Prostate gland (tissue), 2 donors: ENCODE measurements around the gene CCDC34.

Experiments
- CTCF ChIP-seq, 4 experiments: fragments of 200-600 bp in 2 of 4; fragments of 450-650 bp in 2 of 4; sonication (generic) in 2 of 4; IDR thresholded peaks; 1 replicate in 3 of 4; 2 replicates in 1 of 4; pipeline ENCODE4 v1.5.1; 2016 to 2019; ENCODE audit warnings: antibody characterized with exemption in 4 of 4, mild to moderate bottlenecking in 2 of 4, moderate library complexity in 2 of 4
- POLR2A ChIP-seq: fragments of 450-650 bp; IDR thresholded peaks from one replicate; pipeline ENCODE4 v1.6.1; 2016; ENCODE audit warnings: antibody characterized with exemption, mild to moderate bottlenecking

- TF ChIP-seq POLR2A (no peak), CTCF (IDR thresholded peaks at IDR 0.05) (no peak)
Measured at GRCh38 chr11:27291954-27292636, 70.9 kb downstream of the CCDC34 start.
